Neural cell (in vitro differentiated cells): Measurements from ENCODE around the gene ZNF507.
"Not testable (repeated sequence)": the region's sequence is repeated elsewhere in the genome, so short reads cannot be mapped to it uniquely, and the experiment has no call there.

Experiments used
- CTCF ChIP-seq: fragments of 450-650 bp; IDR thresholded peaks from 2 replicates; pipeline ENCODE4 v1.5.1; 2014; ENCODE audit warnings: antibody characterized with exemption, mild to moderate bottlenecking, moderate library complexity; ENCODE audit not compliant: poor library complexity, severe bottlenecking
- EP300 ChIP-seq: fragments of 450-650 bp; conservative IDR thresholded peaks from 2 replicates; pipeline ENCODE4 v1.6.1; 2014; ENCODE audit warnings: antibody characterized with exemption, mild to moderate bottlenecking, moderate library complexity; ENCODE audit not compliant: poor library complexity, severe bottlenecking
- EZH2 ChIP-seq: fragments of 200-600, 300-800 bp; shearing (Covaris generic), sonication (generic); IDR thresholded peaks from 2 replicates; pipeline ENCODE4 v1.6.1; 2014; ENCODE audit warnings: antibody characterized with exemption, low read length, borderline replicate concordance, mild to moderate bottlenecking; ENCODE audit not compliant: insufficient read depth, poor library complexity, severe bottlenecking
- MXI1 ChIP-seq: fragments of 450-650 bp; conservative IDR thresholded peaks from 2 replicates; pipeline ENCODE4 v1.6.1; 2014; ENCODE audit warnings: antibody characterized with exemption, mild to moderate bottlenecking; ENCODE audit not compliant: poor library complexity, severe bottlenecking
- POLR2AphosphoS5 ChIP-seq: IDR thresholded peaks from 2 replicates; pipeline ENCODE4 v1.6.1; 2012
- RAD21 ChIP-seq: fragments of 450-650 bp; conservative IDR thresholded peaks from 2 replicates; pipeline ENCODE4 v1.6.1; 2014; ENCODE audit warnings: antibody characterized with exemption, mild to moderate bottlenecking, moderate library complexity
- REST ChIP-seq: IDR thresholded peaks from 2 replicates; pipeline ENCODE4 v1.6.1; 2012; ENCODE audit warnings: borderline replicate concordance
- TAF1 ChIP-seq: IDR thresholded peaks from 2 replicates; pipeline ENCODE4 v1.6.1; 2012; ENCODE audit warnings: low read depth

DNA sequence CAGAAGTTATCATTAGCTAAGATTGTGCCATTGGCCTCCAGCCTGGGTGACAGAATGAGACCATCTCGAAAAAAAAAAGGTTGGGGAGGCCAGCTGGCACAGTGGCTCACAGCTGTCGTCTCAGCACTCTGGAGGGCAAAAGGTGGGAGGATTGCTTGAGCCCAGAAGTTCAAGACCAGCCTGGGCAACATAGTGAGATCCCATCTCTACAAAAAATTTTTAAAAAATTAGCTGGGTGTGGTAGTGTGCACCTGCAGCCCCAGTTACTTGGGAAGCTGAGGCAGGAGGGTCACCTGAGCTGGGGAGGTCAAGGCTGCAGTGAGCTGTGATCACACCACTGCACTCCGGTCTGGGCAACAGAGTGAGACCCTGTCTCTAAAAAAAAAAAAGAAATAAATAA lies 78.5 kb downstream of the ZNF507 start:
- not testable (repeated sequence) for TF ChIP-seq EZH2, CTCF, RAD21, REST, EP300, POLR2AphosphoS5, TAF1, MXI1
